BLaER1 (cell line): ENCODE data around the gene LTBP2.

Experiments
- H3K27ac ChIP-seq: shearing (Covaris generic); formaldehyde crosslinking; 2 replicates; pipeline ENCODE4 v1.8.1; 2022
- H3K27me3 ChIP-seq: shearing (Covaris generic); formaldehyde crosslinking; 2 replicates; pipeline ENCODE4 v1.8.1; 2022
- H3K36me3 ChIP-seq: shearing (Covaris generic); formaldehyde crosslinking; 2 replicates; pipeline ENCODE4 v1.8.1; 2022
- H3K4me1 ChIP-seq: shearing (Covaris generic); formaldehyde crosslinking; 2 replicates; pipeline ENCODE4 v1.8.1; 2022
- H3K4me2 ChIP-seq: shearing (Covaris generic); formaldehyde crosslinking; 2 replicates; pipeline ENCODE4 v1.8.1; 2022
- H3K4me3 ChIP-seq: shearing (Covaris generic); formaldehyde crosslinking; 2 replicates; pipeline ENCODE4 v1.8.1; 2022
- H3K9ac ChIP-seq: shearing (Covaris generic); formaldehyde crosslinking; 2 replicates; pipeline ENCODE4 v1.8.1; 2022
- H3K9me3 ChIP-seq: shearing (Covaris generic); formaldehyde crosslinking; 2 replicates; pipeline ENCODE4 v1.8.1; 2022
- H4K20me1 ChIP-seq: shearing (Covaris generic); formaldehyde crosslinking; 2 replicates; pipeline ENCODE4 v1.8.1; 2022
- Cebpa-rat ChIP-seq: shearing (Covaris generic); IDR thresholded peaks from 2 replicates; pipeline ENCODE4 v1.8.1; 2022

LTBP2 gene

DNA sequence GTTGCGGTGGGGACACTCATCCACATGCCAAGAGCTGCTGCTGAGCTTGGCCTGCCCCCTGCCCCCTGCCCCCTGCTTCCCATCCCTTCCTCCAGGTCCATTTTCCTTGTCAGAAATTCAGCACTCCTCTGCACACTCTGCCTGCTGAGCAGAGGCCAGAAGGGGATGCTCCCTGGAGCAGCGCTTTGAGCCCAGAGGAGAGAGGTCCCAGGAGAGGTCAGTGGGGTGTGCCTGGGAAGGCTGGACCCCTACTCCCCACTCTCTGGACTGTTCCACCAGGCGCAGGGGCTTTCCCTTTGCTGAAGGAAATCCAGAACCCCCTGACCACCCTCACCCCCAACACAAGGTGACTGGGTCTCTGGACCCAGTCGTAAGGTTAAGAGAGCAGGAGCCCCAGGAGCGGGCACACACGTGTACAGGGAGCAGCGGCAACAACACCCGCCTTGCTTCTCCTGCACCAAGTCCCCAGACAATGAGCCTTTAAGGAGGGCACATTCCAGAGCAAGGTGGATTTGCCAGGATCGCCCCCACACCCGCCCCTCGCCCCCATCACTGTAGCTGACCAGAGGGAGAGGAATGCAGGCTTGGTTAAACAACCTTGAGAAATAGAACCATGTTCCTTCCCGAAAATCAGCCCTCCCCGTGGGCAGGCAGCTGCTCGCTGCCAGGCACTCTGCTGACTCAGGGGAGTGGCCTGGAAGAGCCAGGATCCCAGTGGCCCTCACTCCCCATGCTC, 87.8 kb downstream of the LTBP2 start:
- no peak overlapping the region for H3K27ac ChIP-seq
- no peak overlapping the region for H3K9ac ChIP-seq
- no peak overlapping the region for H3K4me2 ChIP-seq
- H3K4me3 ChIP-seq, result no peak overlapping the region
- TF ChIP-seq Cebpa-rat, result no peak
- no peaks in the 10 kb centered on the region for H4K20me1 ChIP-seq
- no peaks in the 10 kb centered on the region for H3K27me3 ChIP-seq
- H3K4me1 ChIP-seq, result peaks cover 26% of the 10 kb centered on the region
- no peaks in the 10 kb centered on the region for H3K36me3 ChIP-seq
- H3K9me3 ChIP-seq, result no peaks in the 10 kb centered on the region

DNA sequence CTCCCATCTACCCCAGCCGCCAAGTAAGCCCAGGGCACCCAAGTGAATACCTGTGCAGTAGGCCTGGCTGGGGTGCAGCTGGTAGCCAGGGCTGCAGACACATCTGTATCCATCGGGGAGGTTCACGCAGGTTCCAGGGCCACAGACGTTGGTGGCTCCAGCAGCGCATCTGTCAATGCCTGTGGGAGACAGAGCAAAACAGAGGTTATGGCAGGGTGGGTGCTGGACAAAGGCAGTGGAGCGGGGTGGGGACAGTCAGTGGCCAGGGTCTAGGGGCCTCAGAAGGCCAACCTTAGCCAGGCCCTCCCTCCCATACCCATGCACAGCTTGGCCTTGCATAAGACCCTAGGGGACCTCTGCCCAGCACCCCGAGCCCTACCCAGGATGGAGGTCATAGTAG, 89.3 kb downstream of the LTBP2 start:
- no peak overlapping the region for H3K27ac ChIP-seq
- peaks cover 35% of the 10 kb centered on the region for H3K4me1 ChIP-seq
- no peaks in the 10 kb centered on the region for H3K36me3 ChIP-seq
- no peak overlapping the region for H3K4me3 ChIP-seq
- H4K20me1 ChIP-seq, result no peaks in the 10 kb centered on the region
- H3K9ac ChIP-seq, result no peak overlapping the region
- H3K4me2 ChIP-seq, result no peak overlapping the region
- H3K27me3 ChIP-seq, result no peaks in the 10 kb centered on the region
- no peak for TF ChIP-seq Cebpa-rat
- no peaks in the 10 kb centered on the region for H3K9me3 ChIP-seq

DNA sequence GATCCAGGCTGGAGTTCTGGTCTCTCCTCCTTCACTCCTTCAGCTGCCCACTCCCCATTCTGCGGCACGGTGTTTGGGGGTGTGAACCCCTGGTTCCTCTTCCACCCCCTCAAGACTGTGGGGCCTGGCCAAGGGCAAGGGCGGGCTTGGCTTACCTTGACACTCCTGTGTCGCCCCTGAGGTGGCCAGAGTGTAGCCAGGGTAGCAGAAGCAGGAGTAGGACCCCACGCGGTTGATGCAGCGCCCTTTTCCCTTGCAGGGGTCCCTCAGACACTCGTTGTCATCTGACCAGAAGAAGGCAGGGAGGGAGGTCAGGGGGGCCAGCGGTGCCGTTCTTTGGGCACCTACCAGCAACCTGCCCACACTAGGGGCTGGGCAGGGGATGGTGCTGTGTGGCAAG, 90.3 kb downstream of the LTBP2 start:
- H4K20me1 ChIP-seq, result no peaks in the 10 kb centered on the region
- TF ChIP-seq Cebpa-rat, result no peak
- H3K4me3 ChIP-seq, result no peak overlapping the region
- no peaks in the 10 kb centered on the region for H3K27me3 ChIP-seq
- no peaks in the 10 kb centered on the region for H3K36me3 ChIP-seq
- H3K9ac ChIP-seq, result no peak overlapping the region
- H3K9me3 ChIP-seq, result no peaks in the 10 kb centered on the region
- H3K27ac ChIP-seq, result no peak overlapping the region
- peaks cover 28% of the 10 kb centered on the region for H3K4me1 ChIP-seq
- no peak overlapping the region for H3K4me2 ChIP-seq

DNA sequence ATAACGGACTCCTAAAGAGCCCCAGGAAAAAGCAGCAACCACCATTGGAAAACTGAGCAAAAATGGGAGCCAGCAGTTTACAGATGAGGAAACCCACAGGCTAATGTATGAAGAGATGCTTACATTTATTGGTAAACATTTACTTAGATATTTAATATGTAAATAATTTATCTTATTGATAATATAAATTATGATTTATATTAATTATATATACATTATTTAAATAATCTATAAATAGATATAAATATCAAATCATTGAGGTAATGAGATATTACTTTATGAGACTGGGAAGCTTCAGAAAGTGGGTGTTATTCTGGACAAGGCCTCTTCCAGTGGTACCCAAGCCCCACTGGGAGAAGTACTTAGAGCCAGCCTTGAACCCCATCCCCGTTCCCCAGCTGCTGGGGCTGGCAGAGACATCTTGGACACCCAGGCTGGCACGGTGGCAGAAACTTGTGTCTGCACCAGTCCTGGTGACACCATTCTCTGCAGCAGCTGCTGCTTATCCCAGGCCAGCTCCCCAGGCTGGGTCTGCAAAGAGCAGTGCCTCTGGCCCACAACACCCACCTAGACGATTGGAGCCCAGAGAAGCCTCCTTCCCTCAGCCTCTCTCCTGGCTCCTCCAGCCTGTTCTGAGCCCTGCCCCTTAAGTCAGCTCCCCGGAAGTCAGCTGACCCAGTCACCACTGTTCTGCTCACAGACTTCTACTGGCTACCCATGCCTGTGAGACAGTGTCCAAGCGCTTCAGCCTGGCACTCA, 92.5 kb downstream of the LTBP2 start:
- no peak overlapping the region for H3K27ac ChIP-seq
- H3K4me1 ChIP-seq, result peaks cover 25% of the 10 kb centered on the region
- H3K4me2 ChIP-seq, result no peak overlapping the region
- no peak overlapping the region for H3K9ac ChIP-seq
- no peaks in the 10 kb centered on the region for H3K36me3 ChIP-seq
- no peak overlapping the region for H3K4me3 ChIP-seq
- no peaks in the 10 kb centered on the region for H3K27me3 ChIP-seq
- no peaks in the 10 kb centered on the region for H3K9me3 ChIP-seq
- no peaks in the 10 kb centered on the region for H4K20me1 ChIP-seq
- TF ChIP-seq Cebpa-rat, result no peak

DNA sequence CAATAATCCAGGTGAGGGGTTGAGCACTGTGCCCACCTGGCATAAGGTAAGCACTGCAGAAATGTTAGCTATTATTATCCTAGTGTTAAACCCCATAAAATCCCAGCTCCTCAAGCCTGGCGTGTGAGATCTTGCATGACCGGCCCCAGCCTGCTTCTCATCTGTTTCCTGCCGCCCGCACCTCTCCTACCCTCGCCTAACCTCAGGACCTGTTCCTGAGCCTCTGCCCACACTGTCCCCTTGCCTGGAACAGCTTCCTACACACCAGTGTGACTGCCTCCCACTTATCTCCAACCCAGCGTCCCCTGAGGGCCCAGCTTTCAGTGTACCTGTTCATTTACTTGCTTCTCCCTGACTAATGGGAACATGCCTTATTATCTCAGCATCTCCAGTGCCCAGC, 93.8 kb downstream of the LTBP2 start:
- no peak for TF ChIP-seq Cebpa-rat
- H3K9me3 ChIP-seq, result no peaks in the 10 kb centered on the region

DNA sequence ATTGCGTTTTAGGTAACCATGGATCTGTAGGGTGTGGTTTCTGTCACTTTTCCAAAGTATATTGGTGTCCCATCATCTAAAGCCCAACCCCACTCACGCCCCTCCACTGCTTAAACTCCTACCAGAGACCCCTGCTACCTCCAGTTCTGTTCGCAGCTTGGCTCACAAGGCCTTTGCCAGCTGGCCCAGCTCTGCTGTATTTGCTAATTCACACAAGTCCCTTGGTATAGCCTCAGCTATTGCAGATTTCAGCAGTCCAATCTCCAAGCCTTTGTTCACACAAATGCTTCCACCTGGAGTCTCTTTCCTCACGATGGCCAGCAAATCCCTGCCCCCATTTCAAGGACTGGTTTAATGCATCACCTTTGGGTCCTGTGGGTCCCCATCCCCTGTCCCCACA, 94.3 kb downstream of the LTBP2 start:
- H3K9me3 ChIP-seq, result no peaks in the 10 kb centered on the region
- H3K4me1 ChIP-seq, result peaks cover 40% of the 10 kb centered on the region
- no peak overlapping the region for H3K9ac ChIP-seq
- H3K4me2 ChIP-seq, result peak overlapping the region; percentile 27
- H3K36me3 ChIP-seq, result no peaks in the 10 kb centered on the region
- no peak overlapping the region for H3K27ac ChIP-seq
- H3K4me3 ChIP-seq, result no peak overlapping the region
- H4K20me1 ChIP-seq, result no peaks in the 10 kb centered on the region
- no peaks in the 10 kb centered on the region for H3K27me3 ChIP-seq
- no peak for TF ChIP-seq Cebpa-rat

More for the DNA sequence above, 93.8 kb downstream of the LTBP2 start:
- H3K4me2 ChIP-seq, result peak overlapping the region; percentile 27
- H4K20me1 ChIP-seq, result no peaks in the 10 kb centered on the region
- no peak overlapping the region for H3K4me3 ChIP-seq
- H3K4me1 ChIP-seq, result peaks cover 38% of the 10 kb centered on the region
- H3K36me3 ChIP-seq, result no peaks in the 10 kb centered on the region
- no peak overlapping the region for H3K27ac ChIP-seq
- no peaks in the 10 kb centered on the region for H3K27me3 ChIP-seq
- no peak overlapping the region for H3K9ac ChIP-seq

DNA sequence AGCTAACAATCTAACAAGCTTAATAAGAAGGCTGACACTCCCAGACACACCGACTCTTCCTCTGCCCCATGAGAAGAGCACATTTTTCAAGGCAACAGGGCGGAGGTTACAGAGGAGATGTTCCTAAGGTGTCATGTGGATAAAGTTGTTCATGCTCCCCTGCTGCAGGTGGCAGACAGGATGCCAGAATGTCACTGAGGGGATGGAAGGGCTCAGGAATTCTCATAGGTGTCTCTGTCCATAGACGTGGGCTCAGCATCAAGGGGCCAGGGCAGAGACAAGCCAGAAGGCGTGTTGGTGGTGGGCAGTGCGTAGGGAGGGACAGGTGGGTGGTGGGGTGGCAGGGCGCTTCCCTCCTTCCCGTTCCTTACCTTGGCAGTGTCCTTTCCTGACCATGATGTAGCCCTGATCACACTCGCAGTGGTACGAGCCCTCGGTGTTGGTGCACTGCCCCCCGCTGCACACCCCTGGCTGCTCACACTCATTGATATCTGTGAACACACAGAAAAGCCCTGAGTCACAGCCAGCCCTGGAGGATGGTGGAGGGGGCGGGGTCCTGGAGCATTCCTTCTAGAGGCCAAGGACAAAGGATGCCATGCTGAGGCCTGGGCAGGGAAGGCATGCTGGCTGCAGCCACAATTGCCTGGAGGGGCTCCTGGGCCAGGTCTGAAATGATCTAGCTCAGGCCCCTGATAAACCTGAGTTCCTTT, 95.4 kb downstream of the LTBP2 start:
- Histone ChIP-seq H3K4me2 (no peak overlapping the region), H4K20me1 (no peaks in the 10 kb centered on the region), H3K27ac (no peak overlapping the region), H3K4me3 (no peak overlapping the region), H3K4me1 (peaks cover 40% of the 10 kb centered on the region), H3K27me3 (no peaks in the 10 kb centered on the region), H3K9ac (no peak overlapping the region), H3K9me3 (no peaks in the 10 kb centered on the region), H3K36me3 (no peaks in the 10 kb centered on the region)
- TF ChIP-seq Cebpa-rat, result no peak

DNA sequence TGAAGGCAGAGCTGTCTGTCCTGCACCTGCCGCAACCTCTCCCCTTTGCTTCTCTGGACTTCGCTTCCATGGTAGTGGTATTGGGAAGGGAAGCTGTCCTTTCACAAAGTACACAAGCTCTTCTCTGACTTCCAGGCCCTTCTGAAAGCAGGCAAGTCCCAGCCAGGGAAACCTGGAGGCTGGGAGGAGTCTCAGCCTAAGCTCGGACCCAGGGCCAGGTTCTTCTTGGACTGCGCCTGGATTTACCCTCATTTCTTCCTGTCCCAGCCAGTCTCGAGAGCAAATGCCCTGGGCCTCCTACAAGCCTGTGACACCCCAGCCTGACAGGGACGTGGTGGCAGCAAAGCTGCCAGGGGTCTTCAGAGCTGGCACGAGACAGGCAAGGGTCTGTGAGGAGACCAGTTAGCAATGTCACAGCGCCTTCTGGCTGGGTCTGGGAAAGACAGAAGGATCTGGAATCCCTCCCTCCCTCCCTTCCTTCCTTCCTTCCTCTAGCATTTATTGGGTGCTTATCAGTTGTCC, 96.1 kb downstream of the LTBP2 start:
- Histone ChIP-seq H3K27ac (no peak overlapping the region), H3K9me3 (no peaks in the 10 kb centered on the region), H3K4me2 (peak overlapping the region; percentile 77), H3K4me3 (no peak overlapping the region), H4K20me1 (no peaks in the 10 kb centered on the region), H3K9ac (no peak overlapping the region), H3K27me3 (no peaks in the 10 kb centered on the region), H3K4me1 (peaks cover 40% of the 10 kb centered on the region), H3K36me3 (no peaks in the 10 kb centered on the region)
- TF ChIP-seq Cebpa-rat, result no peak

DNA sequence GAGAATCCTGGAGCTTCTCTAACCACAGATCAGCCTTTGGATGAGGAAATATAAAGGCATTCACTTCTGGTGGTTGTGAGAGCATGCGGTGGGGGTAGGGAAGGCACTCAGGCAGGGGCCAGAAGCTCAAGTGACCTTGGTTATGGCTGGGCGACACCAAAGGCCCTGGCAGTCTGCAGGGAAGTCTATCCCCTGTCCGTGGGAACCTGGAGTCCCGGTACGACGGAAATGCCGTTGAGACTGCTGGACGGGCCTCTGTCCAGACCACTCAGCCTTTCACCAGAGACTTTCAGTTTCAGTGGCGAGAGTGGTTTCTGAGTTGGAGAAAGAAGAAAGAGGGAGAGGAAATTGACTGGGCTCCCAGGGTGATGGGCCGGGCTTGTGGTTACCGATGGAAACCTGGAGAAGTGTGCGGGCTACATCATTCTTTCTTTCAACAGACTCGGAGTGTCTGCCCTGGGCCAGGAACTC, 97.5 kb downstream of the LTBP2 start:
- no peaks in the 10 kb centered on the region for H3K27me3 ChIP-seq
- H3K36me3 ChIP-seq, result no peaks in the 10 kb centered on the region
- H3K27ac ChIP-seq, result peak overlapping the region; percentile 74
- H3K9ac ChIP-seq, result peak overlapping the region; percentile 22; the same call in 1 of the 2 replicates
- H3K4me2 ChIP-seq, result peak overlapping the region; percentile 77
- no peaks in the 10 kb centered on the region for H3K9me3 ChIP-seq
- H4K20me1 ChIP-seq, result no peaks in the 10 kb centered on the region
- TF ChIP-seq Cebpa-rat, result no peak
- peaks cover 44% of the 10 kb centered on the region for H3K4me1 ChIP-seq
- 0 out of 2 replicates have a peak overlapping the region, but pooled peaks have one; percentile 3 for H3K4me3 ChIP-seq
